Upper lobe of left lung (tissue), 6 donors: ENCODE results near the gene SOX14. TPM values are rescaled to one million over a fixed set of nuclear protein-coding genes. Genes with fewer than 3 reads are reported as not detected.
A peak's percentile ranks its signal among the peaks of the same experiment; 100 is the strongest.

Source experiments
- ATAC-seq, 2 donors: fragments of 200-7000 bp; cut with Tn5 transposase; one replicate each; pipeline ENCODE4 v1.9.1; 2022; ENCODE audit warnings: mild to moderate bottlenecking in 2 of 2, moderate library complexity in 2 of 2; ENCODE audit not compliant: low FRiP score in 2 of 2
- DNase-seq, 2 donors: peaks; one replicate each; pipeline ENCODE4 v3.0.0-alpha.2; 2019 to 2020
- H3K27ac ChIP-seq, 4 donors: fragments of 200-600 bp; sonication (generic); one replicate each; pipeline ENCODE4 v1.5.1; 2016 to 2019
- H3K27me3 ChIP-seq, 4 donors: fragments of 200-600 bp; sonication (generic); one replicate each; pipeline ENCODE4 v1.5.1; 2017 to 2019
- H3K36me3 ChIP-seq, 4 donors: fragments of 200-600 bp; sonication (generic); one replicate each; pipeline ENCODE4 v1.5.1; 2016 to 2019
- H3K4me1 ChIP-seq, 4 donors: fragments of 200-600 bp; sonication (generic); one replicate each; pipeline ENCODE4 v1.5.1; 2018 to 2019
- H3K4me3 ChIP-seq, 4 donors: fragments of 200-600 bp; sonication (generic); one replicate each; pipeline ENCODE4 v1.5.1; 2017 to 2019; ENCODE audit warnings: mild to moderate bottlenecking in 2 of 4, moderate library complexity in 1 of 4
- H3K9me3 ChIP-seq, 4 donors: fragments of 200-600 bp; sonication (generic); one replicate each; pipeline ENCODE4 v1.5.1; 2018 to 2019
- CTCF ChIP-seq, 6 experiments: fragments of 450-650 bp in 4 of 6; fragments of 200-600 bp in 2 of 6; sonication (generic) in 2 of 6; IDR thresholded peaks; one replicate each; pipeline ENCODE4 v1.5.1; 2016 to 2019; ENCODE audit warnings: antibody characterized with exemption in 6 of 6
- EP300 ChIP-seq, 4 donors: sonication (generic); formaldehyde crosslinking; IDR thresholded peaks; one replicate each; pipeline ENCODE4 v1.5.1; 2017; ENCODE audit warnings: antibody characterized with exemption in 4 of 4, control low read depth in 2 of 4
- POLR2A ChIP-seq, 4 donors: fragments of 450-650 bp; IDR thresholded peaks; one replicate each; pipeline ENCODE4 v1.5.1; 2016 to 2017; ENCODE audit warnings: antibody characterized with exemption in 4 of 4, mild to moderate bottlenecking in 2 of 4
- POLR2AphosphoS5 ChIP-seq, 2 donors: sonication (generic); formaldehyde crosslinking; IDR thresholded peaks; one replicate each; pipeline ENCODE4 v1.5.1; 2017; ENCODE audit warnings: antibody characterized with exemption in 2 of 2
- WGBS, 2 donors: methylation state at CpG; one replicate each; pipeline ENCODE4 v1.1.5; 2017 to 2018; 5-methylcytosine and 5-hydroxymethylcytosine counted together
- total RNA-seq, 6 donors: library from RNA; depleted of rRNA in 4 of 6; stranded (reverse); fragments of >200 nt in 4 of 6; gene quantifications; one replicate each; pipeline versions ENCODE4 v1.1.0 to v1.2.1, GENCODE V29; 2016 to 2021
- donor health status: DM: no; HTN: no; CAD: no; lungs with moderate emphysema.
- donor health status: DM: no; HTN: yes; CAD: no; lungs with severe emphysema.

Gene SOX14
- under 1 TPM in 1 of 6 donors, not detected in 5; 0.14 TPM for total RNA-seq

DNA sequence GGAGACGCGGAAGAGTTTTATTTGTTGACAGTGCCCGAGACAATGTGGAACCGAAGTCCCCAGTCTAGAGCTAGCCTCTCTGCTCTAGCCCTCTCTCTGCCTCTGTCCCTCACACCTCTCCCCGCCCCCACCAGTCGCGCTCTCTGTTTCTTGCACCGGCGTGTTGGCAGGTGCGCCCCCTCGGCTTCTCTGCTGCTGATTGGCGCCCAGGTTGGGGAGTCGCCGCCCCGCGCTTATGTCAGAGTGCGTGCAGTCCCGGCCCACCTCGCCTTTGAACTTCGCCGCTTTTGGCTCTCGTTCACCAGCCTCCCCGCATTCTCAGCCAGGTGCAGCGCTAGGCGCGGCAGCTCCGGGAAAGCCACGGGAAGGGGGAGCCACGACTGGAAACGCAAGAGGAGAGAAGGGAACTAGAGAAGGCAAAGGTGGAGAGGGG, at the start of gene SOX14:
Gene SOX14, plus strand, starts transcription at position 315 of the 433 bp plus-strand sequence. CDS start 470 bp downstream, outside the sequence.
- H3K4me3 ChIP-seq: peak within 1 kb of the TSS in 3 of 4 donors; percentile 12 to 35 (median 24)
- peaks cover 0 to 75% (median 36%) of the 10 kb centered on the region in 4 donors for H3K27me3 ChIP-seq
- no peak for ATAC-seq
- H3K4me1 ChIP-seq: peaks cover 25 to 65% (median 29%) of the 10 kb centered on the region in 4 donors
- 2 to 4% methylated on average over 27 to 29 of the region's 30 CpGs for WGBS, 2 donors
- H3K9me3 ChIP-seq: no peaks in the 10 kb centered on the region
- no peaks in the 10 kb centered on the region for H3K36me3 ChIP-seq
- no peak within 1 kb of the TSS for H3K27ac ChIP-seq
- DNase-seq: peak; percentile 55 to 84
- TF ChIP-seq CTCF (IDR thresholded peaks at IDR 0.05): no peak
- no peak for TF ChIP-seq POLR2AphosphoS5 (IDR thresholded peaks at IDR 0.05)
- no peak for TF ChIP-seq EP300 (IDR thresholded peaks at IDR 0.05)
- TF ChIP-seq POLR2A (IDR thresholded peaks at IDR 0.05): no peak

DNA sequence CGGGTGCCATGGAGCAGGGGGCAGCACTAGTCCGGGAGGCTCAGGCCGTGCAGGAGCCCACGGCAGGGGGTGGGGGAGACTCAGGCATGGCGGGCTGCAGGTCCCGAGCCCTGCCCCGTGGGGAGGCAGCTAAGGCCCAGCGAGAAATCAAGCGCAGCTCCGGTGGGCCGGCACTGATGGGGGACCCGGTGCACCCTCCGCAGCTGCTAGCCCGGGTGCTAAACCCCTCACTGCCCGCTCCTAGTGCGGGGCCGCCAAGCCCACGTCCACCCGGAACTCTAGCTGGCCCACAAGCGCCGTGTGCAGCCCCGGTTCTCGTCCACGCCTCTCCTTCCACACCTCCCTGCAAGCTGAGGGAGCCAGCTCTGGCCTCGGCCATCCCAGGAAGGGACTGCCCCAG, 49.6 kb upstream of the SOX14 start:
- Histone ChIP-seq H3K27me3 (no peaks in the 10 kb centered on the region), H3K4me3 (no peak overlapping the region), H3K36me3 (no peaks in the 10 kb centered on the region), H3K9me3 (peaks cover 0 to 8% (median 0%) of the 10 kb centered on the region in 4 donors), H3K27ac (no peak overlapping the region), H3K4me1 (no peaks in the 10 kb centered on the region)
- ATAC-seq: no peak
- TF ChIP-seq EP300 (IDR thresholded peaks at IDR 0.05): no peak
- TF ChIP-seq POLR2AphosphoS5 (IDR thresholded peaks at IDR 0.05): no peak
- no peak for TF ChIP-seq POLR2A (IDR thresholded peaks at IDR 0.05)
- TF ChIP-seq CTCF (IDR thresholded peaks at IDR 0.05): no peak
- WGBS, 2 donors: 91 to 95% methylated on average over 23 to 25 of the region's 25 CpGs
- DNase-seq: peak in 1 of 2 donors; percentile 60

- ATAC-seq: no peak
- Histone ChIP-seq H3K4me1 (no peaks in the 10 kb centered on the region), H3K4me3 (no peak overlapping the region), H3K36me3 (no peaks in the 10 kb centered on the region), H3K9me3 (peaks cover 0 to 2% (median 0%) of the 10 kb centered on the region in 4 donors), H3K27ac (no peak overlapping the region), H3K27me3 (no peaks in the 10 kb centered on the region)
- no peak for TF ChIP-seq POLR2A (IDR thresholded peaks at IDR 0.05)
- TF ChIP-seq EP300 (IDR thresholded peaks at IDR 0.05): no peak
- TF ChIP-seq CTCF (IDR thresholded peaks at IDR 0.05): no peak
- no peak for TF ChIP-seq POLR2AphosphoS5 (IDR thresholded peaks at IDR 0.05)
- no peak for DNase-seq
These were observed 39.9 kb upstream of the SOX14 start for GRCh38 chr3:137724240-137724639.

DNA sequence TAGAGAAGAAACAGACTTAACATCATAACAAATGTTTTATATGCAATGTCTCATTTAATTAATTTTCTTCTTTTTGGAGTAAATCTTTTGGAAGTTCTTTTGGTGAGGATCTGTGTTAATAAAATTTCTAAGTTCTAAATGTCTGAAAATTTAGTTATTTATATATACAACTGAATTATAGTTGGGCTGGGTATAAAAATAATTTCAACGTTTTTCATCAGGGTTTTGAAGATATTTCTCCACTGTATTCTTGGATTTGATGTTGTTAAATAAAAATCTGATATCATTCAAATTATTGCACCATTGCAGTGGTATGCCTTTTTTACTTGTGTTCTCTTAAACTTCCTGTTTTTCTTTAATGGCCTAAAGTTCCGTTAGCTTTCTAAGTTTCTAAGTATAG, 26.9 kb upstream of the SOX14 start:
- H3K27ac ChIP-seq: no peak overlapping the region
- no peak overlapping the region for H3K4me3 ChIP-seq
- DNase-seq (no peak), ATAC-seq (no peak)
- no peaks in the 10 kb centered on the region for H3K27me3 ChIP-seq
- peaks cover 0 to 9% (median 6%) of the 10 kb centered on the region in 4 donors for H3K9me3 ChIP-seq
- TF ChIP-seq CTCF (IDR thresholded peaks at IDR 0.05): no peak
- no peak for TF ChIP-seq POLR2AphosphoS5 (IDR thresholded peaks at IDR 0.05)
- TF ChIP-seq POLR2A (IDR thresholded peaks at IDR 0.05): no peak
- TF ChIP-seq EP300 (IDR thresholded peaks at IDR 0.05): no peak
- 72 to 77% methylated on average over 2 of the region's 2 CpGs for WGBS, 2 donors
- no peaks in the 10 kb centered on the region for H3K4me1 ChIP-seq
- H3K36me3 ChIP-seq: no peaks in the 10 kb centered on the region

DNA sequence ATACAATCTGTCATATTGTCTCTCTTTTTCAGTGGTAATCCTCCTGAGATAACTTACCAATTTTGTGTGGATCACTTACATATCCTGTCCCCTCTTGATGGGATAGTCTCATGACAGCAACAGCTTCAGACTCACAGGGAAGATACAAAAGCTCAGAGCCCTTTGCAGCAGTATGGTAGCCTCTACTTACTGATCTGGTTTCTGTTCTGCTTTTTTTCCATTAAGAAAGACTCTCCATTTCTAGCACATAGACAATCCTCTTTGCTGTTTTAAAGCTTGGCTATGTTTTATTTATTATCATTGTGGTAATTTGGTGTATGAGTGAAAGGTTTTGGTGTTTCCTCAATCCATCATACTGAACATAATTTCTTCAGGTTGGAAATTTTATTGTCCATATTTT, 25.4 kb upstream of the SOX14 start:
- H3K36me3 ChIP-seq: no peaks in the 10 kb centered on the region
- TF ChIP-seq CTCF (IDR thresholded peaks at IDR 0.05): no peak
- TF ChIP-seq POLR2A (IDR thresholded peaks at IDR 0.05): no peak
- no peak for TF ChIP-seq EP300 (IDR thresholded peaks at IDR 0.05)
- TF ChIP-seq POLR2AphosphoS5 (IDR thresholded peaks at IDR 0.05): no peak
- DNase-seq (no peak), ATAC-seq (no peak)
- no peaks in the 10 kb centered on the region for H3K27me3 ChIP-seq
- no peaks in the 10 kb centered on the region for H3K4me1 ChIP-seq
- H3K27ac ChIP-seq: no peak overlapping the region
- no peak overlapping the region for H3K4me3 ChIP-seq
- peaks cover 0 to 9% (median 6%) of the 10 kb centered on the region in 4 donors for H3K9me3 ChIP-seq
